Neural progenitor cell (in vitro differentiated cells): Measurements from ENCODE around the gene SMURF1.

Experiments used
- EZH2 ChIP-seq: fragments of 200-600 bp; sonication (generic); IDR thresholded peaks from 2 replicates; pipeline ENCODE4 v1.6.1; 2017; ENCODE audit warnings: antibody characterized with exemption, mild to moderate bottlenecking, moderate library complexity
- EZH2phosphoT487 ChIP-seq: fragments of 200-600 bp; sonication (generic); IDR thresholded peaks from 2 replicates; pipeline ENCODE4 v1.6.1; 2017; ENCODE audit warnings: antibody characterized with exemption

DNA sequence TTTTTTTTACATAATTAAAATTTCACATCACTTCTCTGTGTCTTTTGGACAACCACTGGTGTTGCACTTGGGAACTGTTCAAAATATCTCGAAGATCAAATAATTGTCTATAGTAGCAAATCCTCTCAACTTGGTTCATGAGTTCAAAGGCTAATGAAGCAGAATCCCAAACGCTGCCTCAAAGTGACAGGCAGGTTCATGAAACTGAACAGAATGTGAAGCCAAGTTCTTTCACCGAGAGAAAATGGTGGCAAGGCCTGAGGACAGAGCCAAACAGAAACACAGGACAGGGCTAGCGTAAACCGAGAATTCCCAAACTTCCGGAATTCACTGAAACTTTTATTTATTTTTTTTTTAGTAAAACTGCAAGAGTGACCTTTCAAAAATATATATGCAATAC is 21.1 kb downstream of the SMURF1 start:
- TF ChIP-seq EZH2phosphoT487 (no peak), EZH2 (no peak)
